Heart right ventricle (tissue), 16 donors: Measurements from ENCODE around the gene C1orf105. TPM values are rescaled to one million over a fixed set of nuclear protein-coding genes. Genes with fewer than 3 reads are reported as not detected.

Experiments
- ATAC-seq, 8 donors: fragments of 200-7000 bp; cut with Tn5 transposase; one replicate each; pipeline ENCODE4 v1.9.1; 2020; ENCODE audit warnings: mild to moderate bottlenecking in 8 of 8, moderate library complexity in 8 of 8, moderate number of reproducible peaks in 1 of 8
- DNase-seq, 2 donors: peaks; one replicate each; pipeline ENCODE4 v3.0.0-alpha.2; 2020
- H3K27ac ChIP-seq, 10 donors: fragments of 200-600 bp; sonication (generic) in 2 of 10; one replicate each; pipeline versions ENCODE4 v1.5.0 to v1.8.0; 2020 to 2022; ENCODE audit warnings: mild to moderate bottlenecking in 3 of 10
- H3K27me3 ChIP-seq, 7 donors: fragments of 200-600 bp; one replicate each; pipeline ENCODE4 v1.8.0; 2021 to 2022; ENCODE audit warnings: mild to moderate bottlenecking in 2 of 7
- H3K36me3 ChIP-seq, 9 donors: fragments of 200-600 bp; sonication (generic) in 1 of 9; one replicate each; pipeline versions ENCODE4 v1.5.0 to v1.8.0; 2020 to 2022; ENCODE audit warnings: mild to moderate bottlenecking in 2 of 9
- H3K4me1 ChIP-seq, 9 donors: fragments of 200-600 bp; sonication (generic) in 1 of 9; one replicate each; pipeline versions ENCODE4 v1.5.0 to v1.8.0; 2020 to 2022; ENCODE audit warnings: mild to moderate bottlenecking in 4 of 9
- H3K4me3 ChIP-seq, 10 donors: fragments of 200-600 bp; sonication (generic) in 2 of 10; one replicate each; pipeline versions ENCODE4 v1.5.0 to v1.8.0; 2020 to 2022; ENCODE audit warnings: mild to moderate bottlenecking in 7 of 10, moderate library complexity in 2 of 10
- H3K9me3 ChIP-seq, 11 donors: fragments of 200-600 bp in 10 of 11; sonication (generic) in 2 of 11; one replicate each; pipeline versions ENCODE4 v1.5.0 to v1.8.0; 2013 to 2022; ENCODE audit warnings: mild to moderate bottlenecking in 2 of 11, control low read depth in 1 of 11, moderate library complexity in 1 of 11
- WGBS, 2 donors: extraction: QIAGEN DNeasy Blood & Tissue Kit; methylation state at CpG; one replicate each; pipeline ENCODE4 v1.1.7; 2013; ENCODE audit warnings: inconsistent platforms in 1 of 2; 5-methylcytosine and 5-hydroxymethylcytosine counted together
- intact Hi-C, 10 donors: fragments of 100-400 bp; cut with DNase I; formaldehyde crosslinking; loops; one replicate each; pipeline versions ENCODE4 v1.11.1 to v1.14.2; 2022
- polyA plus RNA-seq, 2 donors: library from polyadenylated mRNA; stranded (reverse); fragments of 200-250 nt; gene quantifications; one replicate each; pipeline ENCODE4 v1.2.3, GENCODE V29; 2013
- total RNA-seq, 10 donors: library from RNA; stranded (reverse); fragmentation: NEBNext Ultra II Directional in 3 of 10; extraction: Animal tissue kit (Norgen Biotek cat#: 25700) in 3 of 10; gene quantifications; one replicate each; pipeline versions ENCODE4 v1.2.1 to v1.2.4, GENCODE V29; 2021 to 2023
- TF ChIP-seq, protein P1 (sequence below), 9 donors: fragments of 200-600 bp; sonication (generic) in 2 of 9; IDR thresholded peaks; one replicate each; pipeline versions ENCODE4 v1.5.0 to v1.8.0; 2021 to 2022; ENCODE audit warnings: antibody characterized with exemption in 9 of 9, mild to moderate bottlenecking in 5 of 9, moderate library complexity in 1 of 9
- donor health status: Arrhythmogenic right ventricular cardiomyopathy.
- donor health status: ischemic (EF 13 %, LVEDD 7.1; RV severe dilation, severe dysfunction).
- donor health status: healthy with polysubstance abuse.
- donor health status: DM: no; HTN: yes; CAD: no.
- donor health status: DM: no; HTN: no; CAD: no.
- donor health status: ischemic (EF 25% LVEDD 6.9; RV normal size, moderate dysfunction).
- donor health status: ischemic (EF 25% LVEDD 5.7; RV mildly dilated, moderate dysfunction).
- donor health status: healthy.
- donor health status: DM: yes; HTN: yes; CAD: no.
- donor health status: Ischemic cardiomyopathy.
- donor health status: ischemic (EF 35%, LVEDD 5.7; RV mildly dilated, moderate dysfunction).
- donor health status: nonischemic (EF 11% LVEDD 7.7; RV severe dilation, severe dysfunction).
- donor health status: DM: yes; HTN: yes; CAD: no.
- donor health status: PGD.
- donor health status: ischemic (EF 29% LVEDD 5.4; RV normal size, mild dysfunction).
- donor health status: nonischemic (EF 23%, LVEDD 6.1; RV moderate dilation, normal function).

The C1orf105 gene
- total and polyA plus RNA-seq, 12 donors, result 1.1 to 52.7 (median 8.6) TPM

DNA sequence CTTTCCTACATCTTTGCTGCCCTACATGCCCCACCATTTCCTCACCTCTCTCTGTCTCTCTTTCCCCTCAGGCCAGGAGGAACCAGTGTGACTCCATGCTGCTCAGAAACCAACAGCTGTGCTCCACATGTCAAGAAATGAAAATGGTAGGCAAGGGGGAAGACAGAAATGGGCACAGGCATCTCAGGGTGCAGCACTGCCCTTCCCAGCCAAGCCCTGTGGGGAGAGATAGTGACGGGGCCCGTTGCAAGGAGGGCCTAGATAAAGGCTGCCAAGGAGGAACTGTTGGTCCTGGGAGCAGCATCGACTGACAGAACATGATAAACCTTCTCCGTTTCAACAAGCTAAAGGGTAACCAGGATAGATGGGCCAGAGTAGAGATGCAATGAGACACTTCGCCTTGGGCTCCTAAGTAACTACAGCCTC is 35.9 kb downstream of the C1orf105 start:
- H3K27ac ChIP-seq, result no peak overlapping the region
- H3K4me1 ChIP-seq, result peaks cover 0 to 17% (median 0%) of the 10 kb centered on the region in 9 donors
- TF ChIP-seq, protein P1, sequence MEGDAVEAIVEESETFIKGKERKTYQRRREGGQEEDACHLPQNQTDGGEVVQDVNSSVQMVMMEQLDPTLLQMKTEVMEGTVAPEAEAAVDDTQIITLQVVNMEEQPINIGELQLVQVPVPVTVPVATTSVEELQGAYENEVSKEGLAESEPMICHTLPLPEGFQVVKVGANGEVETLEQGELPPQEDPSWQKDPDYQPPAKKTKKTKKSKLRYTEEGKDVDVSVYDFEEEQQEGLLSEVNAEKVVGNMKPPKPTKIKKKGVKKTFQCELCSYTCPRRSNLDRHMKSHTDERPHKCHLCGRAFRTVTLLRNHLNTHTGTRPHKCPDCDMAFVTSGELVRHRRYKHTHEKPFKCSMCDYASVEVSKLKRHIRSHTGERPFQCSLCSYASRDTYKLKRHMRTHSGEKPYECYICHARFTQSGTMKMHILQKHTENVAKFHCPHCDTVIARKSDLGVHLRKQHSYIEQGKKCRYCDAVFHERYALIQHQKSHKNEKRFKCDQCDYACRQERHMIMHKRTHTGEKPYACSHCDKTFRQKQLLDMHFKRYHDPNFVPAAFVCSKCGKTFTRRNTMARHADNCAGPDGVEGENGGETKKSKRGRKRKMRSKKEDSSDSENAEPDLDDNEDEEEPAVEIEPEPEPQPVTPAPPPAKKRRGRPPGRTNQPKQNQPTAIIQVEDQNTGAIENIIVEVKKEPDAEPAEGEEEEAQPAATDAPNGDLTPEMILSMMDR (IDR thresholded peaks at IDR 0.05), result no peak
- H3K27me3 ChIP-seq, result no peaks in the 10 kb centered on the region
- intact Hi-C loops, result loop anchor here in 3 of 10 donors (10.0 kb wide), 4 partner anchors 68 to 268 kb away; no protein-coding TSS in a partner anchor
- ATAC-seq (no peak), DNase-seq (no peak)
- no peaks in the 10 kb centered on the region for H3K9me3 ChIP-seq
- no peak overlapping the region for H3K4me3 ChIP-seq
- WGBS, 2 donors, result 79 to 83% methylated on average over 5 of the region's 5 CpGs
- no peaks in the 10 kb centered on the region for H3K36me3 ChIP-seq

GRCh38 chr1:172457479-172458130 is 37.1 kb downstream of the C1orf105 start:
- 91 to 97% methylated on average over 1 of the region's 1 CpG for WGBS, 2 donors
- intact Hi-C loops, result loop anchor here in 3 of 10 donors (10.0 kb wide), 4 partner anchors 67 to 267 kb away; no protein-coding TSS in a partner anchor

DNA sequence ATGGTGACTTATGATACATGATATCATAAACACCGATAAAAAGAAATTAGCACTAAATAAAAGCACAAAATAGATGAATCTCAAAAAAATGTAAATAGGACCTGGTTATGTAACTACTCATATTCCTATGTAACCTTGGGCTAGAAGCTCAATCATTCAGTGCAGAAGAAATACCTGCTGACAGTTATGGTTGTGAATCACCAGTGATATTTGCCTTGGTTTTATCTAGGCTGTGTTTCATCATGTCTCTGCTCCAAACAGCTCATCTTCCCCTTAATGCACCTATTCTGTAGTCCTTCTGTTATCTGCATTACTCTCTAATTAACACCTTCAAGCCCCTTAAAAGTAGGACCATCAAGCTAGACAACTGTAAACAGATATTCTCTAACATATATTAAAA is 39.7 kb downstream of the C1orf105 start:
- Histone ChIP-seq H3K36me3 (no peaks in the 10 kb centered on the region), H3K27ac (no peak overlapping the region), H3K4me3 (no peak overlapping the region), H3K27me3 (no peaks in the 10 kb centered on the region), H3K9me3 (no peaks in the 10 kb centered on the region), H3K4me1 (peaks cover 0 to under 1% (median 0%) of the 10 kb centered on the region in 9 donors)
- ATAC-seq (no peak), DNase-seq (no peak)
- TF ChIP-seq, protein P1 (IDR thresholded peaks at IDR 0.05), result no peak
- 93 to 97% methylated on average over 1 of the region's 1 CpG for WGBS, 2 donors
- intact Hi-C loops, result no loop called here

More at GRCh38 chr1:172457479-172458130, 37.1 kb downstream of the C1orf105 start:
- ATAC-seq (no peak), DNase-seq (no peak)
- no peaks in the 10 kb centered on the region for H3K27me3 ChIP-seq
- no peaks in the 10 kb centered on the region for H3K9me3 ChIP-seq
- peaks cover 0 to 10% (median 0%) of the 10 kb centered on the region in 9 donors for H3K4me1 ChIP-seq
- TF ChIP-seq, protein P1 (IDR thresholded peaks at IDR 0.05), result no peak
- H3K4me3 ChIP-seq, result no peak overlapping the region
- no peaks in the 10 kb centered on the region for H3K36me3 ChIP-seq
- no peak overlapping the region for H3K27ac ChIP-seq

DNA sequence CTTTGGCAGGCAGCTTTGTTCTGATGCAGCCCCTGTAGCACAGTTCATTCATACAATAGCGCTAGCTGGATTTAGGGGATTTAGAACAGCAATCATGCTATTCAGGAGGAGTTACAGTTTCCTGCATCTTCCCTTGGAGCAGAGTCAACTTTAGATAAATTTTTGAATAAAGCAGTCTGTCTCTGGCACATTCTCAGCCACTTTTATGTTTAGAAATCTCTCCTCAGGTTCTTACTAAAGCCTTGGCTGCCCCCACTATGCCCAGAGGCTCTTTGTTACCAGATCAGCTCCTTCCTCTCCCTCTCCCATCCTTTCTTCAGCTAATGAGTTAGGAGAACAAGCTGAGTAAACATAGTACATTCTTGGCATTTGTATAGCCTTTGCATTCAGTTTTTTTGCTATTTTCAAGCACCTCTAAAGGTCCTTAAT is 40.4 kb downstream of the C1orf105 start:
- no peaks in the 10 kb centered on the region for H3K9me3 ChIP-seq
- H3K27me3 ChIP-seq, result no peaks in the 10 kb centered on the region
- TF ChIP-seq, protein P1 (IDR thresholded peaks at IDR 0.05), result no peak
- H3K27ac ChIP-seq, result no peak overlapping the region
- H3K36me3 ChIP-seq, result no peaks in the 10 kb centered on the region
- H3K4me1 ChIP-seq, result peaks cover 0 to 6% (median 0%) of the 10 kb centered on the region in 9 donors
- intact Hi-C loops, result no loop called here
- WGBS, 2 donors, result 57 to 63% methylated on average over 1 of the region's 1 CpG
- DNase-seq (no peak), ATAC-seq (no peak)
- H3K4me3 ChIP-seq, result no peak overlapping the region
